ENCODE data around the gene NRF1. TPM values are rescaled to one million over a fixed set of nuclear protein-coding genes. Genes with fewer than 3 reads are reported as not detected.

NRF1 gene
- total RNA-seq, 1 donor from 2014 or later: 16.7 TPM

GRCh38 chr7:129773871-129774270 is 162.4 kb downstream of the NRF1 start:
- intact Hi-C loops (cut with DNase I): no loop called here
- Histone ChIP-seq H3K4me1 (peaks cover 8% of the 10 kb centered on the region), H3K36me3 (no peaks in the 10 kb centered on the region), H3K4me3 (no peak overlapping the region), H3K27ac (no peak overlapping the region), H3K9me3 (no peaks in the 10 kb centered on the region), H3K27me3 (ENCODE audit: low read depth) (peaks cover 31% of the 10 kb centered on the region)
- ATAC-seq: no peak
- DNase-seq: no peak
- TF ChIP-seq, protein P1, sequence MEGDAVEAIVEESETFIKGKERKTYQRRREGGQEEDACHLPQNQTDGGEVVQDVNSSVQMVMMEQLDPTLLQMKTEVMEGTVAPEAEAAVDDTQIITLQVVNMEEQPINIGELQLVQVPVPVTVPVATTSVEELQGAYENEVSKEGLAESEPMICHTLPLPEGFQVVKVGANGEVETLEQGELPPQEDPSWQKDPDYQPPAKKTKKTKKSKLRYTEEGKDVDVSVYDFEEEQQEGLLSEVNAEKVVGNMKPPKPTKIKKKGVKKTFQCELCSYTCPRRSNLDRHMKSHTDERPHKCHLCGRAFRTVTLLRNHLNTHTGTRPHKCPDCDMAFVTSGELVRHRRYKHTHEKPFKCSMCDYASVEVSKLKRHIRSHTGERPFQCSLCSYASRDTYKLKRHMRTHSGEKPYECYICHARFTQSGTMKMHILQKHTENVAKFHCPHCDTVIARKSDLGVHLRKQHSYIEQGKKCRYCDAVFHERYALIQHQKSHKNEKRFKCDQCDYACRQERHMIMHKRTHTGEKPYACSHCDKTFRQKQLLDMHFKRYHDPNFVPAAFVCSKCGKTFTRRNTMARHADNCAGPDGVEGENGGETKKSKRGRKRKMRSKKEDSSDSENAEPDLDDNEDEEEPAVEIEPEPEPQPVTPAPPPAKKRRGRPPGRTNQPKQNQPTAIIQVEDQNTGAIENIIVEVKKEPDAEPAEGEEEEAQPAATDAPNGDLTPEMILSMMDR (IDR thresholded peaks at IDR 0.05): no peak

DNA sequence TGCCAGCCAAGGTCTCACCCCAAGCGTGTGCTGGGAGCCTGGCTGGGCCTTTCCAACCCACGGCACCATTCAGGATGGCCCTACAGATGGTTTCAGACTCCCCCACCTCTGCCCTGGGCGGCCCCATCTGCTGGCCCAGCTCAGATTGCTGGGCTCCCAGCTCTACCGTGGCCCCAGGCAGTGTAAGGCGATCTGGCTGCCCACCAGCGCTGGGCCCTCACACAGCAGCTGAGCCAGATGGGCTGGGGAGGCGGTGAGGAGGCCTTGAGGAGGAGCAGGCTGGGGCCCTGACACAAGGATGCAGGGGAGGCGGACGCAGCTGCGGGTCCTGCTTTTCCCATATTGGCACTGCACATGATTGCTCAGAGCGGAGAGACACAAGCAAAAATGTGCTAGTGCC is 162.8 kb downstream of the NRF1 start:
- Histone ChIP-seq H3K36me3 (no peaks in the 10 kb centered on the region), H3K9me3 (no peaks in the 10 kb centered on the region), H3K27me3 (ENCODE audit: low read depth) (peaks cover 36% of the 10 kb centered on the region), H3K4me1 (peaks cover 13% of the 10 kb centered on the region), H3K27ac (no peak overlapping the region), H3K4me3 (no peak overlapping the region)
- DNase-seq (no peak), ATAC-seq (no peak)
- TF ChIP-seq, protein P1 (IDR thresholded peaks at IDR 0.05): no peak
- intact Hi-C loops (cut with DNase I): no loop called here

GRCh38 chr7:129774871-129775694 is 163.6 kb downstream of the NRF1 start:
- Histone ChIP-seq H3K4me3 (no peak overlapping the region), H3K27me3 (ENCODE audit: low read depth) (peaks cover 43% of the 10 kb centered on the region), H3K4me1 (peaks cover 20% of the 10 kb centered on the region), H3K27ac (no peak overlapping the region), H3K9me3 (no peaks in the 10 kb centered on the region), H3K36me3 (no peaks in the 10 kb centered on the region)
- DNase-seq (no peak), ATAC-seq (no peak)
- intact Hi-C loops (cut with DNase I): no loop called here
- TF ChIP-seq, protein P1 (IDR thresholded peaks at IDR 0.05): no peak

GRCh38 chr7:129775695-129776361 is 164.3 kb downstream of the NRF1 start:
- no peak for ATAC-seq
- H3K27ac ChIP-seq: no peak overlapping the region
- H3K9me3 ChIP-seq: no peaks in the 10 kb centered on the region
- peaks cover 28% of the 10 kb centered on the region for H3K4me1 ChIP-seq
- no peak overlapping the region for H3K4me3 ChIP-seq
- intact Hi-C loops (cut with DNase I): no loop called here
- no peaks in the 10 kb centered on the region for H3K36me3 ChIP-seq
- peaks cover 51% of the 10 kb centered on the region for H3K27me3 ChIP-seq (ENCODE audit: low read depth)
- TF ChIP-seq, protein P1 (IDR thresholded peaks at IDR 0.05): no peak
- no peak for DNase-seq

- Histone ChIP-seq H3K4me3 (no peak overlapping the region), H3K9me3 (no peaks in the 10 kb centered on the region), H3K27ac (no peak overlapping the region), H3K27me3 (ENCODE audit: low read depth) (peaks cover 56% of the 10 kb centered on the region), H3K4me1 (peaks cover 33% of the 10 kb centered on the region), H3K36me3 (no peaks in the 10 kb centered on the region)
- TF ChIP-seq, protein P1 (IDR thresholded peaks at IDR 0.05): no peak
- ATAC-seq (no peak), DNase-seq (no peak)
- intact Hi-C loops (cut with DNase I): no loop called here
These were observed 164.8 kb downstream of the NRF1 start for GRCh38 chr7:129776362-129776722.
